Right ventricle myocardium inferior (tissue), 1 donor: ENCODE results near the gene VCY1B. TPM values are rescaled to one million over a fixed set of nuclear protein-coding genes. Genes with fewer than 3 reads are reported as not detected.
"Not testable (repeated sequence)": the region's sequence is repeated elsewhere in the genome, so short reads cannot be mapped to it uniquely, and the experiment has no call there.

Source experiments
- ATAC-seq: fragments of 200-7000 bp; cut with Tn5 transposase; one replicate; pipeline ENCODE4 v1.9.1; 2020; ENCODE audit warnings: mild to moderate bottlenecking, moderate library complexity
- DNase-seq: peaks from one replicate; pipeline ENCODE4 v3.0.0; 2021; ENCODE audit errors: missing footprints
- intact Hi-C: fragments of 100-400 bp; cut with DNase I; formaldehyde crosslinking; loops from one replicate; pipeline ENCODE4 v1.11.0; 2022
- long read RNA-seq: library from polyadenylated mRNA; unstranded; transcript quantifications from one replicate; pipeline ENCODE4 v2.0.0, GENCODE V29; 2021
- total RNA-seq: library from RNA; stranded (reverse); fragmentation: NEBNext Ultra II Directional; extraction: Animal tissue kit (Norgen Biotek cat#: 25700); gene quantifications from one replicate; pipeline ENCODE4 v1.2.1, GENCODE V29; 2021
- donor health status: DM: no; HTN: yes; CAD: no; lungs with severe emphysema.

The VCY1B gene
- not detected for total RNA-seq
- long read RNA-seq, result 0 reads

GRCh38 chrY:14055927-14056326, at the start of gene VCY1B:
Gene VCY1B, plus strand, starts transcription at chrY:14056227. Its CDS starts 63 bp downstream, at chrY:14056290.
- ATAC-seq, DNase-seq, intact Hi-C loops: not testable (repeated sequence)

- intact Hi-C loops, DNase-seq, ATAC-seq: not testable (repeated sequence)
Measured at GRCh38 chrY:14011916-14012315, 44.1 kb upstream of the VCY1B start.

GRCh38 chrY:14030395-14030794, 25.6 kb upstream of the VCY1B start:
- intact Hi-C loops, ATAC-seq, DNase-seq: not testable (repeated sequence)

GRCh38 chrY:14085877-14086276, 29.9 kb downstream of the VCY1B start:
- ATAC-seq (no peak), DNase-seq (no peak)
- intact Hi-C loops, result no loop called here

Other genes starting within 250 kb of the VCY1B start
- not detected for gene VCY, start 69.8 kb upstream of the VCY1B start, total RNA-seq